ENCODE measurements around the gene NHERF1.

Gene NHERF1

DNA sequence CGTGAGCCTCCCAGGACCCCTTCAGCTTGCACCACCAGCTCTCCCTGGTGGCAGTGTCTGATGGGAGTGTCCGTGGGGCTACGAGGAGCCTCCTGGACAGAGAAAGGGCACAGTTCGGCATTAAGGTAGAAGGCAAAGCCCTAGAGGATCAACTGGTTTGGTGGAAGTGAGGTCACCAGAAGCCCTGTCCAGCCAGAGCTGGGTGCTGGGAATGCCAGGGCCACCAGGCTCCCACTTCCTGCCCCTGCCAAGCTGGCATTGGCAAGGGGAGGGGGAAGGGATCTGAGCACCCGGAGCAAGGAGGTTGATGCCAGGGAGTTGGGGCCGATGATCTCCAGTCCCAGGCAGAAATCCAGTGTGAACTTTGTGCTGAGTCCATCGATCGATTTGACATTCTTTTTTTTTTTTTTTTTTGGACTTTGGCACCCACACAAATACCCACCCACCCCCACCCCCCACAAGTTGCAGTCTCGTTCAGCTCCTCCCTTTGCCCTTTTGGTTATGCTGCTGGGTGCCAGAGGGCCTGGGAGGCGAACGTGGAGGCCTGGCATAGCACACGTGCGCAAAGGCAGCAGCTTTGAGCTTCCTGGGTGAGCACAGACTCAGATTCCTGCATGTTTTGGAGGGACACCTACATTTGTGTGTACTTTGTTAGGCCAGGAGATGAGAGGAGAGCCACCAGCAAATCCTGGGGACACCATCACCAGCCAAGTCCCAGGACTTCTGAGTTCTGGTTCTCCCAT lies 2.1 kb downstream of the NHERF1 start:
- no peak for DNase-seq

DNA sequence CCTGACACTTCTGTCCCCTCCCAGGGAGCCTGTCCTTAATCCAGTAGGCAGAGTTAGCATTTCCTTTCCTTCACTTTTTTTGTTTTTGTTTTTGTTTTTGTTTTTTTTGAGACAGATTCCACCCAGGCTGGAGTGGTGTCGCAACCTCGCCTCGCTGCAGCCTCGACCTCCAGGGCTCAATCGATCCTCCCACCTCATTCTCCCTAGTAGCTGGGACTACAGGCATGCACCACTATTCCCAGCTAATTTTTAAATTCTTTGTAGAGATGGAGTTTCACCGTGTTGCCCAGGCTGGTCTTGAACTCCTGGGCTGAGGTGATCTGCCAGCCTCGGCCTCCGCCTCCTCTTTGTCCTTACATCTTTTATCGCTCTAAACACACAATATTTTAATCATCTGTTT lies 4.0 kb downstream of the NHERF1 start:
- DNase-seq, result no peak

DNA sequence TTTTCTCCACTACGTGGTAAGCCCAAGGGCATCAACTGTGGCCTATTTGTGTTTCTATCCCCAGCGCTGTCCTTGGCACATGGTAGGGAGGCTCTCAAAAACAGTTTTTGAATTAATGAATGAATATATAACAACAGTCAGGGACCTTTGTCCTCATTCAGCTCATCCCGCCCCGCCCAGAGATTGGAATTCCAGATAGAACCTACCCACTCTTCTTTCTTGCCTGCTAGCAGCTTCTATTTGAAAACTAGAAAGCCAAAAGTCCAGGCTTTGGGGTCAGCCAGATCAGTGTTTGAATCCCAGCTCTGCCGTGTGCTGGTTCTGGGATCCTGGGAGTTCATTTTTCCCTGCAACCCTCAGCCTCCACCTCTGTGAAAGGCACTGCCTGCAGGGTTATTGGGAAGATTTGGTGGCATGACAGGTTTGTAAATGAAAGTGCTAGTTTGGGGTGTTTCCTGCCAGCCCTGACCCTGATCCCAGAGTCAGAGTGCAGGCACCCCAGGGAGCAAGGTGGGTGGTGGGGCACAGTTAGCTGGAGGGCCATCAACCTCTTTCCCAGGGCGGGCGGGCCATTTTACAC lies 4.5 kb downstream of the NHERF1 start:
- no peak for DNase-seq

DNA sequence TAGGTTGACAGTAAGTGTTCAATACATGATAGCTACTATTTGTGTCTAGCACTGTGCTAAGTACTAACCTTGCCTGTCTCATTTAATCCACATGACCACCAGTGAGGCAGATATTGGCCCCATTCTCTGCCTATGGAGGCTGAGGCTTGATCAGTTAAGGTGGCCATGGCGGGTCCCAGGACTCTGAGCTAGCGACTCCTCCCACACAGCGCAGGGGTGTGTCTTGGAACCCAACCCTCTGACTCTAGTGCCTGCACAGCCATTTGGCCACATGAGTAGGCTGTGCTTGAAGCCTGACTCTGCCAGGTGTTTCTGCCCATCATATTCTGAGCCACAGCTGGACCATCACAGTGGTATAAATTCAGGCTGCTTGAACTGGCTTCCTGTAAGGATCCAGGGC lies 6.4 kb downstream of the NHERF1 start:
- no peak for DNase-seq

DNA sequence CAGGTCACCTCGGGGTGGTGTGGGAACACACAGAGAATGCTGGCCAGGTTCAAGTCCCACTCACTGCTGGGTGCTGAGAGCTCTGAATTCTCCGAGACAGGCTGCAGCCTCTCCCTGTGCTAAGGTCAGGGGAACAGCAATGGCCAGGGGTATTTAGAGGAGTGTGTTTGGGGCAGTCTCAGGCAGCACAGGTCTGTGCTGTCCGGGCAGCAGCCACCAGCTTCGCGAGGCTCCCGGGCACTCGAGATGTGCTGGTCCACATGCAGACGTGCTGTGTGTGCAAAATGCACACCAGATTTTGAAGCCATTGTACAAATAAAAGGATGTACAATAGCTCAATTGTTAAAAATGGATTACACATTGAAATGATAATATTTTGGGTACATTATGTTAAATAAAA lies 7.1 kb downstream of the NHERF1 start:
- no peak for DNase-seq

DNA sequence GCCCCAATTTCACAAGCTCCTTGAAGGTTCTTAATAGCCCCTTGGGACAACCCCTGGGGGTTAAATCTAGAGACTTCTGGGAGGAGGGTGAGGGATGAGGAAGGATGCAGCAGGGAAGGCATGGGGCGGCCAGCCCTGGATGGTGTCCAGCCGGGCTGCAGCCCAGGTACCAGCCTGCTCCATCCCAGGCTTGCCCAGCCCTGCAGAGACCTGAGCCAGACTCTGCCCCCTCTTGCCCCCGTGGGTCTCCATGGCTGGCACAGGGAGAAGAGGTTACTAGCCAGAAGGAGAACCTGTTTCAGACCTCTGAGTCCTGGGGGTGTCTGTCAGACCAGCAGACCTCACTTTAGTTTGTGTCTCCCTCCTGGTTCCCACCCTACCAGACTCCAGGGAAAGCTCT lies 8.5 kb downstream of the NHERF1 start:
- no peak for DNase-seq

DNA sequence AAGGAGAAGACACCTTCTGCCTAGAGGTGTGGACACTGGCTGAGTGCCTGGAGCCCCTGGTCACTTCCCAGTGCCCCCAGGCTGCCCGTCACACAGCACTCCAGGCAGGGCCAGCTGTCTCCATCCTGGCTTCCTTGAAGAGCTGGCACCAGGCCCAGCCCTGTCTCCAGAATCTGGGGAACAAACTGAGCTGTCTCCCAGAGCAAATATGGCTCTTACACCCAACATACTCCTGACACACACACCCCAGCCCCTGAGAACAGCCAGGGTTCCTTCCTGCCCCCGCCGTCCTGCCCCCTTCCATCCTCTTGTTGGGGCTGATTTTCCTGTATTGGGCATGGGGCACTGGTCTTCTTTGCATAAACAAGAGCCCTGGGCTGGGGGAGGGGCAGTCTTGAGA lies 9.1 kb downstream of the NHERF1 start:
- DNase-seq, result no peak

DNA sequence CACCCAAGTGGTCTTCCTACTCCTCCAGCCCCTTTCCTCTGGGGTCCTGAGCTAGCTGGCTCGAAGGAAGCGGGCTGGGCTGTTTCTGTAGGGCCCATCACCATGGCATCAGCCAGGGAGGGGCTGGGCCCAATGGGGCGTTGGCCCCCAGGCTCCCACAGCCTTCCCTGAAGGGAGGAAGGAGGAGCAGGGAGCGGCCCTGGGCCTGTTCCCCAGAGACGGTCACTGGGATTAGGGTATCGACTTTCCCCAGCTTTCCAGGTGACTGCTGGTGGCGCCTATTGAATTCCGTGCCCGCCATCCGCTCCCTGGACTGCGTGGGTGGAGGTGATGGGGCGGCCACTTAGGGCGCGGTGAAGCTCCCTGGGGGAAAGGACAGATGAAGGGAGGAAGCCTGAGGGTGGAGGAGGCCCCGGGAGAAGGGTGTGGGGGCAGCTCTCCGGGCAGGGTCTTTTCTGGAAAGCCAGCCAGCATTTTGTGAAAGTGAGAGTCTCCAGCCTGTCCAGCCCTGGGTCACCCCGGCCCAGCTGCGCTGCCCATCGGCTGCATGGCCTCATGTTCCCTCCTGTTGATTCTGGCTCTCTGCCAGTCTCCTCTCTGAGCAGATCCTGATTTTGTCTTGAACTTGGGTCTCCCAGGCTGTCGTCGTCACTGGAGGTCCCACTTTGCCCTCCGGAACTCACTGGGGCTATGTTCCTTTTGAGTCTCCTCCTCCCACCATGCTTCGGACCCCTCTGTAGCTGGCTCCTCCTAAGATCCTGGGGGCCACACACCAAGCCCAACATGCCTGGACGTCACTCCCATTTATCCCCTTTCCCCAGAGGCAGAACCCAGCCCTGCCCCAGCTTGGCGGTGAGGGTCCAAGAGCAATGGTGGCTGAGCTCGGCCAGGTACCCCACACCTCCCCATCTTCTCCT lies 9.8 kb downstream of the NHERF1 start:
- no peak for DNase-seq

DNA sequence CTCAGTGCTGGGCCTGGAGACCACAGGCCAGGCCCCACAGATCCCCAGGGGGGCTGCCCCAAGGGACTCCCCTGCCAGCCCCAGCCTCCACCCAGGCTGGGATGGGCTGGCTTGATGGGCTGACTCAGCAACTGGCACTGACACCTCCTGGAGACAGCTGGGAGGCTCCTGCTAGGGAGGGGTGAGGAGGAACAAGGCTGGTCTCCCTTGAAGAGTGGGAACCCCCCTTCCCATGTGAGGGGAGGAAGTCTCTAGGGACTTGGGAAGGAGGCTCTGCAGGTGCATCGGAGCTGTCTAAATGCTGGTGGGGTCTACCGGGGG lies 10.4 kb downstream of the NHERF1 start:
- DNase-seq, result no peak

DNA sequence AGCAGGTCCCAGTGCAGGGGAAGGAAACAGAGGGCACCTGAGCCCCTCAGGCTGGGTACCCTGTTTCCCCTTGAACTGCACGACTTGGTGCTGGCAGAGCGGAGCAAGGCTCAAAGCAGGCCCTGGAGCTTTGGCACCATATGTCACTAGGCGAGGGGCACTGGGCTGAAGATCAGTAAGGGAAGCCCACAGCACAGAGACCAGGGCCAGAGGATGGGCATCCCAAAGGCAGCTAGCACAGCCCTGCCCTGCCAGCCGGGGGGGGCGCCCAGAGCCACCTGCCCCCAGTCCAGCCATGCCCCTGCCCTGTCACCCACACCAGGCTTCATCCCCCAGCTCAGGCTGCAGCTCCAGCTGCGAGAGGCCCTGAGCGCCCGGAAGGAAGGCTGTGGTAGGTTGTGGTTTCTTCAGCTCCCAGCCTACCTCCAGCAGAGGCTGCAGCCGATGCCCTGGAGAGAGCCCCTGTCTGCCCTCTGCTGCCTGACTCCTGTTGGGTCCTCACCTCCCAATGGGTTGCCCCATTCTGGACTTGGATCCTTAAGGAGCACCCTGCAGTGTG lies 10.9 kb downstream of the NHERF1 start:
- peak; percentile 70 for DNase-seq

DNA sequence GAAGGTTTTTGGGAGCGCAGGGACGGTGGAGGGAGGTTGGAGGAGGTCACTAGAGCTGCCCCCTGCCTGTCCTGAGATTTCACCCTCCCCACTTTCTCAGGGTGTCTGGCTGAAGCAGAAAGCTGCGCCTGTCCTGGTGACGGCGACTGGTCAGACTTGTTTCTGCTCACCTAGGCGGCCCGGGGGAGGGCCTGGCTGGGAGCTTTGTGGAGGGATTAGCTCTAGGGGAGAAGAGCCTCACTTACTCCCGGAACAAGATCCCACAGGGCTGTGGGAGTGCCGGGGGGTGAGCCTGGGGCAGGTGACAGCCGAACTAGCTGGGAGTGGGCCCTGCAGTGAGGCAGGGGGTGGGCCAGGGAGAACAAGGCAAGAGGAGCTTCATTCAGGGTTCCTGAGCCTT lies 11.5 kb downstream of the NHERF1 start:
- DNase-seq, result no peak

DNA sequence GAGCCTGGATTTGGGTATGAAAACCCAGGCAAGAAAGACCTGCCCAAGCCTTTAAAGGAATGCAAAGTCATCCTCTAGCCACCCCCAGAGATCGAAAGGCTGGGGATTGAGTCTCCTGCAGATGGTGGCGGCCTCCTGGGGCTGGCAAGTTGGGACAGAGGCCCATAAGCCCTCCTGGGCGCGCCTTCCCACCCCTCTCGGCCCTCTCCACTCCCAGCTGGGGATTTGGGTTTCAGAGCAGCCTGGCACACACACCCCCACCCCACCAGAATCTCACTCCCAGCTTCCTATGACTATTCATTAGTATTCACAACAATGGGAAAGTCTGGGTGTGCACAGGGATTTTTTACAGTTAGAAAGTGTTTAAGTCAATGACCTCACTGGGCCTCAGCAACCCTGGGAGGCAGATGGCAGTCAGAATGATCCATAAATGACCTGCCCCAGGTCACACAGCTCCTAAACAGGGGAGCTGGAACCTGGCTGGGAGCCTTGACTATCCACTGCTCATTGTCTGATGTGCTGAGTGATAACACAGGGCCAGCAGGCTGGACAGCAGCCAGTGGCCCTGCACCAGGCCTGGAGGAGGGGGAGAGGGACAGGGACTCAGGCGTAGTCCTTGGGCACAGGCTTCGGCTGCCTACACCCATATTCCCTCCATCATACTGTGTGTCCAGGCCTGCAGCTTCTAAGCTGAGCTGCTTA lies 12.1 kb downstream of the NHERF1 start:
- no peak for DNase-seq

DNA sequence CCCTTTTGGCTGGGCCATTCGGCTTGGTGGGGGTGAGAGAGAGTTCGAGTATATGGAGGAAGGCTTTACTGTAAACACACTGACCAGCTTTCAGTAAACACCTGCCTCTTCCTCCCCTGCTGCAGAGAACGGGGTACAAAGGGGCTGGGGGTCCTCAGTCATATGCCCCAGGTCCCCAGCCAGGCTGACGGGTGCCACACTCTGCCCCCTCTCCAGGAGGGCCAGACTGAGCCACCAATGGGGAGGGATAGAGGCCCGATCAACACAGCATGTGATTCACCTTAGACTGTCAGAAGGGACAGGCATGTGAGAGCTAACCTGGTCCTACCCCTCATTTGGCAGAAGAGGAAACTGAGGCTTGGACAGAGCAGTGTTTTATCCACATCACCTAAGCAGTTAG lies 13.0 kb downstream of the NHERF1 start:
- DNase-seq, result no peak

DNA sequence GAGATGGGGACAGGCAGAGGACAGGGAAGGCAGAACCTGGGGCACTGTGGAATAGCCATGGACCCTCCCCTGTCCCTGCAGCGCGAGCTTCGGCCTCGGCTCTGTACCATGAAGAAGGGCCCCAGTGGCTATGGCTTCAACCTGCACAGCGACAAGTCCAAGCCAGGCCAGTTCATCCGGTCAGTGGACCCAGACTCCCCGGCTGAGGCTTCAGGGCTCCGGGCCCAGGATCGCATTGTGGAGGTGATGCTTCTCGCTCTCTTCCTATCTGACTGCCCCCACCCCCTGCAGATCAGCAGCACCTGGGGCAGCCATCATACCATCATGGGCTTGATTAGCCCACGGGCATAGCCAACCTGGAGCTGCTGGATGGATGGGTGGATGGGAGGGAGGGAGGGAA lies 13.5 kb downstream of the NHERF1 start:
- DNase-seq, result no peak

DNA sequence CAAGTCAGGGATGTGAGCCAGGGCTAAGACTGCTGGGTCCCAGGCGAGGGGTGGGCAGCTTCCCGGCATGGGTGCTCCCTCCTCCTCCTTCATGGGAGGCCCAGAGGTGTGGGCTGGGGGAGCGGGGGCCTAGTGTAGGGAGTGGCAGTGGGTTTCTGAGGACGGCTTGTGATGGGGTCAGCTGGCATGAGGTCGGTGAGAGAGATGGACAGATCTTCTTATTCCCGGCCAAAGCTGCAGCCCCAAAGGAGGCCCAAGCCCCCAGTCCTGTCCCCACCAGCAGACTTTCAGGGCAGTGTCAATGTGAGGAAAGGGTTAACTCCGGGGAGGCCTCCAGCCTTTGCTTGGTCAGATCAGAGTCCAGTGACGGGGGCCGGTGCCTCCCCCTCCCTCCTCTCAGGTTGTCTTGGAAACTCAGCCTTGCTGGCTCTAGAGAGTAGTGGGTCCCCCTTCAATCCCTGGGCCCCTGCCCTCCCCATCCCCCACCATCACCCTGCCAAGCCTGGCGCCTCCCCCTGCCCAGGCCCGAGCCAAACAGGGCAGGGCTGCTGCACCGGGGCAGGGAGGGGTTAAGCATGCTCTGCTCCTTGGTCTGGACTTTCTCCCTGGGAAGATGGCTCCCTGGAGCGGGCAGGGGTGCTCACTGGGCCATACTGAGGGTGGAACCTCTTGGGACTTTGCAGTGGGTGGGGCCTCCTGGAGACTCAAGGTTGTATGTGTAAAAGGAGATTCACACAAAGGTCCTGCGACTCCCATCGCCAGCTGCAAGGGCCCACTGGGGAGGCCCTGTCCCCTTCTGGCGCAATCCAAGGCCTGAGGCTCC lies 15.3 kb downstream of the NHERF1 start:
- DNase-seq, result no peak

DNA sequence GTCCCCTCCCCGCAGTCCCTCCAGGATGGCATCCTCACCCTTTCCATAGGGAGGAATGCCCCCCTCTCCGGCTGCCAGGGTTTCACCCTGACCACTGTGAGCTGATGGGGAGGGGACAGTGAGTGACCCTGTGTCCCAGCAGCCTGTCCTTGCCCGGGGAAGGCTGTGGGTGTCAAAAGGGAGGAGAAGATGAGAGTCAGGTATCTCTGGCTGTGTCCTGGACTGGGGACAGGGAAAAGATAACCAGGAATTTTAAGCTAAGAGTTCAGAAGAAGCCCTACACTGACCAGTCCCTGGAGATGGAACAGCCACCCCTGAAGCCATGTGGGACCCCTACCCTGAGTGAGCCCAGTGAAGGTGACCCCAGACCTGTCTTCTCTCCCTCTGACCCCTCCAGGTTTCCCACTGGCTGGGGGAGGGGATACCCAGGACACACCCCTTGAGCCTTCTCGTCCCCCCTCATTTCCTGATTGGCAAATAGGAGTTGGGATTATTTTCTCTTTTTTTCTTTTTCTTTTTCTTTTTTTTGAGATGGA lies 16.4 kb downstream of the NHERF1 start:
- no peak for DNase-seq

DNA sequence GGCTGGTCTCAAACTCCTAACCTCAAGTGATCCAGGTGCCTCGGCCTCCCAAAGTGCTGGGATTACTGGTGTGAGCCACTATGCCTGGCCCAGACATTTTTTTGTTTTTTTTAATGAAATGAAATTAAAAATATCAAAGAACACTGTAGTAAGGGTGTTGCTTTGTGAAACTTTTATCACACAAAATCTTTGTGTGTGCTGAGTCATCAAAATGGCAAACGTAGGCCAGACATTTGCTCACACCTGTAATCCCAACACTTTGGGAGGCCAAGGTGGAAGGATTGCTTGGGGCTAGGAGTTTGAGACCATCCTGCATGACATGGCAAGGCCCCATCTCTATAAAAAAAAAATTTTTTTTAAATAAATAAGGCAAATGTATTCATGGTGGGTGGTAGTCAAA lies 18.0 kb downstream of the NHERF1 start:
- DNase-seq, result no peak

DNA sequence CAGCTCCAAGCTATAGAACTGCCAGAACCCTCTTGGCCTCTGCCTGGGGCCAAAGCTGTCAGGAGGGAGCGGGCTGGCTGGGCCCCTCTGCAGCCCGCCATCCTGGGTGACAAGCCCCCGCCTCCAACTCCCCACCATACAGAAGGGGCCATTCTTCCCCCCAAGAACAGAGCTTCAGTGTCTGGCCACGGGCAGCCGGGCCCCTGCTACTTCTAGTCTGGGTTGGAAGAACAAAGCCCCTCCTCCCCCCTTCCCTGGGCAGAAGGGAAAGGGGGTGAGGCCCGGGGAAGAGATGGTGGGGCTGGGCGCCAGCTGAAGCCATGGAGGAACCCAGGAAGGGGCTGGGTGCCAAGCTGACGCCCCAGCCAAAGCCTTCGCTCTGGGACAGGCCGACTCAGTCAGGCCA lies 18.7 kb downstream of the NHERF1 start:
- no peak for DNase-seq

DNA sequence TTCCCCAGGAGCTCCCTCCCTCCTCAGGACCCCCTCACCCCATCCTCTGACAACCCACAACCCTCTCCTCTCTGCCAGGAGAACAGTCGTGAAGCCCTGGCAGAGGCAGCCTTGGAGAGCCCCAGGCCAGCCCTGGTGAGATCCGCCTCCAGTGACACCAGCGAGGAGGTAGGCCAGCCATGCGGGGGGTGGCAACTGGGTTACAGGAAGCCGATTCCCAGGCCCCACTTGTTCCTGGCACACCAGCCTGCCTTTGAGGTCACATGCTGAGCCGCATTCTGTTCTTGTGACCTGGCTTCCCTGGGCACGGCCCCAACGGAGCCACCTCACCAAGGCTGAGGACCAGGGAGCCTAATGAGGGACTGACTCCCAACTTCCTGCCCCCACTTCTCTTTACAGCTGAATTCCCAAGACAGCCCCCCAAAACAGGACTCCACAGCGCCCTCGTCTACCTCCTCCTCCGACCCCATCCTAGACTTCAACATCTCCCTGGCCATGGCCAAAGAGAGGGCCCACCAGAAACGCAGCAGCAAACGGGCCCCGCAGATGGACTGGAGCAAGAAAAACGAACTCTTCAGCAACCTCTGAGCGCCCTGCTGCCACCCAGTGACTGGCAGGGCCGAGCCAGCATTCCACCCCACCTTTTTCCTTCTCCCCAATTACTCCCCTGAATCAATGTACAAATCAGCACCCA lies 19.8 kb downstream of the NHERF1 start:
- DNase-seq, result no peak

DNA sequence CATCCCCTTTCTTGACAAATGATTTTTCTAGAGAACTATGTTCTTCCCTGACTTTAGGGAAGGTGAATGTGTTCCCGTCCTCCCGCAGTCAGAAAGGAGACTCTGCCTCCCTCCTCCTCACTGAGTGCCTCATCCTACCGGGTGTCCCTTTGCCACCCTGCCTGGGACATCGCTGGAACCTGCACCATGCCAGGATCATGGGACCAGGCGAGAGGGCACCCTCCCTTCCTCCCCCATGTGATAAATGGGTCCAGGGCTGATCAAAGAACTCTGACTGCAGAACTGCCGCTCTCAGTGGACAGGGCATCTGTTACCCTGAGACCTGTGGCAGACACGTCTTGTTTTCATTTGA lies 20.3 kb downstream of the NHERF1 start:
- no peak for DNase-seq

DNA sequence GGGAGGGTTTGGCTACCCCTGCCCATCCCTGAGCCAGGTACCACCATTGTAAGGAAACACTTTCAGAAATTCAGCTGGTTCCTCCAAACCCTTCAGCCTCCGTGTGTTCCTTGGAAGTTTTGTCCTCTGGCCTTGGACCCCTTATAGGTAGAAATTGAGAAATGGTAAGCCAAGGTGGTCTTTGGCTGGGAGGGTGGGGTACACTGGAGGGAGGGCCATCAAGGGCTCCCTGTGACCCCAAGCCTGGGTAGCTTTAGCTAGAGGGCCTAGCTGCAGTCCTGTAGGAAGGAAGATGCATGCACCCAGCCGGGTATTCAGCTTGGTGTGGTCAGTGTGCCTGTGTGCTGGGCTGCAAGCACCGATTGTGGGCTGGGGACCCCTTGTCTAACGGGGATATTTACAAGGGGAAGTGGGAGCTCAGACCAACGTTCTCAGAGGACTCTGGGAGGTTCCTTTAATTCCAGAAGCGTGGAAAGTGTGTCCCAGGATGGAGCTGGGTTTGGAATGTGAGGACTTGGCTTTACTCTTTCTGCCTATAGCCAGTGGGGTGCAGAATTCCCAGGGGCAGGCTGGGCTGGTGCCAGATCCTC lies 20.9 kb downstream of the NHERF1 start:
- no peak for DNase-seq

Measured in CD4-positive, alpha-beta T cell treated with Interleukin-17A for 1 hour (primary cell).